Stimulated activated CD4-positive, alpha-beta T cell treated with anti-CD3 and anti-CD28 coated beads, Interleukin-1b, Interleukin-23, amount 100 ng/mL, for 48 hours (primary cell): ENCODE measurements around the gene SPTLC2.

Experiments
- DNase-seq: peaks from one replicate; pipeline ENCODE4 v3.0.0-alpha.2; 2020

SPTLC2 gene

DNA sequence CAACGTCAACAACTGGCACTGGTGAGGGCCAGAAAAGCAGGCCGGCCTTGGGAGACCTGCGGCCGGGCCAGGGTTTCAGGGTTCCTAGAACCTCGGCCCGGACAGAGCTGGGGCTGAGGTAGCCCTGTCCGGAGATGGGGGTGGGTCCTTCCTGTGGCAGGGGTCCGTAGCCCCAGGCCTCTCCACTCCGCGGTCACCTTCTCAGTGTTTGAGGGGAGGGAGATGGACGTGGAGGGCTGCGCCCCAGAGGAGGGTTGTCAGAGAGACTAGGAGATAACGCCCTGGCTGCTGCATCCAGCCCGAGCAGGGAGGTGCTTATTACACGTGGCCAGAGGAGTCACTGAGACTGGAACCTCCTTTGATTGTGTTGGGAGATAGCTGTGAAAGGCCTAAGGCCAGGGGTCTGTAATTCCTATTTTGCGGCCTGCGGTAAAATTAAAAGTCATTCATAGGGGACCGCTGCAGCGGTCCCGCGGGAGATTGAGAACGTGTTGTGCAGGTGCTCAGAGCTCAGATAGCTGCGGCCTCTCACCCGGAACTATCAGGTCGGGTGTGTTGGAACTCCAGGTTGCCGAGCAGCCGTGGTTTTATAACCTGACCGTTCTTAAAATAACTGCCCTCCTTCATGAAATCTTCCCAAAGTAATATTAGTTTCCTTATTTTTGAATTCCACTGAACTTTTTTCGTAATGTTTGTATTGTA lies 158.0 kb downstream of the SPTLC2 start:
- DNase-seq: peak; percentile 44

DNA sequence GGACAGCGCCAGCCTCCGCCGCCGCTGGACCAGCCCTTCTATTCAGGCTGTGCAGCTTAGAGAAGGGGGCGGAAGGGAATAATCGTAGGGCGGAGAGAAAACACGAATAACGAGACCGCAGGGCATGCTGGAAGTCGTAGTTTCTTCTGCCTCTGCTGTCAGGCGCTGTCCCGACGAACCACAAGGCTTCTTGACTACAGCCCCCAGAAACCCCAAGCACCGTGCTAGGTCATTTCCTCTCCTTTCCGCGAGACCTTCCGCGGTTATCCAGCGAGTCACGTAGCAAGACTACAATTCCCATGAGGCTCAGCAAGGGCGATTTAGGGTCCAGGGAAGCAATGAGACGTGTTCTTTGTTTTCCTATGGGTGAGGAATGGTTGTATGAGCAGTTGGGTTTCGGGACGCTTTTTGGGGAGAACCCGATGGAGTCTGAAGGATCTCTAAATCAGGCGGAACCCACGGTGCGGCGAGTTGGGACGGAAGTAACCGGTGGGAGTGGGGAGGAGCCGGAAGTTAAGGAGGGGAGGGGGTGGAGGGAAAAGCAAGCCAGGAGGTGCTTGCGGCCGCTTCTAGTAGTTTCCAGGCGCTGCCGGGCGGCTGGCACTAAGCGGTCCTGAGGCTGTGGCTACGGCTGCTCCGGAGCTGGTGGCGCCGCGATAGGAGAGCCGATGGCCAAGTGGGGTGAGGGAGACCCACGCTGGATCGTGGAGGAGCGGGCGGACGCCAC lies 158.8 kb downstream of the SPTLC2 start, which contains the start of the genes AHSA1 and VIPAS39:
Gene AHSA1, plus strand, starts transcription at position 572 of the 727 bp plus-strand sequence. Its CDS starts 97 bp downstream, at position 669.
Gene VIPAS39, minus strand, starts transcription at position 80 of the 727 bp plus-strand sequence. CDS start 3,499 bp downstream, outside the sequence.
- peak; percentile 96 for DNase-seq

DNA sequence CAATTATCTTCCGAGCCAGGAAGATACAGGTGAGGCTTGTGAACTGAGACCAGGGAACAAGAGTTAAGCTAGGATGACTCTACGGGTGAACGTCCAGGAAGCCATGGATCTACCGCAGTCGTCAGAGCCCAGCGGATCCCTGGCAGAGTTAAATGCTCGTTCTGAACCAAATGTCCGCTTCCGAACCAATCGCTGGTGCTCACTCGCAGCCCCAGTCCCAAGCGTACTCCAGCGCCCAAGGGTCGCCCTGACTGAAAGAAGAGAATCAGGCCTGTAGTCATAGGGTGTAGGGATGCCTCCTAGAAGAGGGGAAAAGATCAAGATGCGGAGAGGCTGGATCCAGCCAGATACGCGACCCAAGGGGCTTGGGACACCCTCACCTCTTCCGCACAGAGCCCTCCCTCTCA lies 159.3 kb downstream of the SPTLC2 start:
- DNase-seq: no peak
